Measurements from ENCODE around the gene DNAH17. TPM values are rescaled to one million over a fixed set of nuclear protein-coding genes. Genes with fewer than 3 reads are reported as not detected.

Gene DNAH17
- total RNA-seq, 1 experiment from 2014 or later, result 0.41 TPM

GRCh38 chr17:78588258-78589030 is 11.2 kb upstream of the DNAH17 start:
- in situ Hi-C loops (cut with HindIII; ENCODE audit: low pct_unique_long_range_greater_than_20kb, low sequenced_read_pairs), result loop anchor here (25.0 kb wide), 1 partner anchor 249 kb away; the partner anchor contains the start of gene USP36

GRCh38 chr17:78585006-78585630 is 7.9 kb upstream of the DNAH17 start:
- peak; percentile 30 for DNase-seq (ENCODE audit: low read depth)

More at GRCh38 chr17:78588258-78589030, 11.2 kb upstream of the DNAH17 start:
- no peak for DNase-seq (ENCODE audit: low read depth)

GRCh38 chr17:78583091-78583490 is 5.9 kb upstream of the DNAH17 start:
- in situ Hi-C loops (cut with HindIII; ENCODE audit: low pct_unique_long_range_greater_than_20kb, low sequenced_read_pairs), result loop anchor here (25.0 kb wide), 1 partner anchor 254 kb away; the partner anchor contains the start of gene USP36
- DNase-seq (ENCODE audit: low read depth), result no peak

More at GRCh38 chr17:78585006-78585630, 7.9 kb upstream of the DNAH17 start:
- in situ Hi-C loops (cut with HindIII; ENCODE audit: low pct_unique_long_range_greater_than_20kb, low sequenced_read_pairs), result loop anchor here (25.0 kb wide), 1 partner anchor 252 kb away; the partner anchor contains the start of gene USP36

- DNase-seq (ENCODE audit: low read depth), result no peak
- in situ Hi-C loops (cut with HindIII; ENCODE audit: low pct_unique_long_range_greater_than_20kb, low sequenced_read_pairs), result loop anchor here (25.0 kb wide), 1 partner anchor 256 kb away; the partner anchor contains the start of gene USP36
Measured at GRCh38 chr17:78581304-78581703, 4.1 kb upstream of the DNAH17 start.

GRCh38 chr17:78580277-78580804 is 3.1 kb upstream of the DNAH17 start:
- in situ Hi-C loops (cut with HindIII; ENCODE audit: low pct_unique_long_range_greater_than_20kb, low sequenced_read_pairs), result loop anchor here (25.0 kb wide), 1 partner anchor 257 kb away; the partner anchor contains the start of gene USP36

GRCh38 chr17:78576389-78577112 is 645 bp downstream of the DNAH17 start:
- DNase-seq (ENCODE audit: low read depth), result no peak
- in situ Hi-C loops (cut with HindIII; ENCODE audit: low pct_unique_long_range_greater_than_20kb, low sequenced_read_pairs), result loop anchor here (25.0 kb wide), 1 partner anchor 261 kb away; the partner anchor contains the start of gene USP36

More at GRCh38 chr17:78580277-78580804, 3.1 kb upstream of the DNAH17 start:
- DNase-seq (ENCODE audit: low read depth), result no peak

GRCh38 chr17:78575899-78576298 is 1.3 kb downstream of the DNAH17 start:
- in situ Hi-C loops (cut with HindIII; ENCODE audit: low pct_unique_long_range_greater_than_20kb, low sequenced_read_pairs), result loop anchor here (25.0 kb wide), 1 partner anchor 261 kb away; the partner anchor contains the start of gene USP36
- no peak for DNase-seq (ENCODE audit: low read depth)

GRCh38 chr17:78575340-78575739 is 1.9 kb downstream of the DNAH17 start:
- in situ Hi-C loops (cut with HindIII; ENCODE audit: low pct_unique_long_range_greater_than_20kb, low sequenced_read_pairs), result loop anchor here (25.0 kb wide), 1 partner anchor 262 kb away; the partner anchor contains the start of gene USP36
- no peak for DNase-seq (ENCODE audit: low read depth)

GRCh38 chr17:78573955-78574354 is 3.2 kb downstream of the DNAH17 start:
- in situ Hi-C loops (cut with HindIII; ENCODE audit: low pct_unique_long_range_greater_than_20kb, low sequenced_read_pairs), result no loop called here
- no peak for DNase-seq (ENCODE audit: low read depth)

GRCh38 chr17:78572239-78573205 is 4.7 kb downstream of the DNAH17 start:
- in situ Hi-C loops (cut with HindIII; ENCODE audit: low pct_unique_long_range_greater_than_20kb, low sequenced_read_pairs), result no loop called here
- no peak for DNase-seq (ENCODE audit: low read depth)

- in situ Hi-C loops (cut with HindIII; ENCODE audit: low pct_unique_long_range_greater_than_20kb, low sequenced_read_pairs), result no loop called here
- no peak for DNase-seq (ENCODE audit: low read depth)
Measured at GRCh38 chr17:78571329-78571728, 5.9 kb downstream of the DNAH17 start.

GRCh38 chr17:78568494-78569115 is 8.6 kb downstream of the DNAH17 start:
- in situ Hi-C loops (cut with HindIII; ENCODE audit: low pct_unique_long_range_greater_than_20kb, low sequenced_read_pairs), result no loop called here
- DNase-seq (ENCODE audit: low read depth), result no peak

- in situ Hi-C loops (cut with HindIII; ENCODE audit: low pct_unique_long_range_greater_than_20kb, low sequenced_read_pairs), result no loop called here
- DNase-seq (ENCODE audit: low read depth), result no peak
Measured at GRCh38 chr17:78567991-78568390, 9.2 kb downstream of the DNAH17 start.

- DNase-seq (ENCODE audit: low read depth), result no peak
- in situ Hi-C loops (cut with HindIII; ENCODE audit: low pct_unique_long_range_greater_than_20kb, low sequenced_read_pairs), result no loop called here
Measured at GRCh38 chr17:78566947-78567346, 10.2 kb downstream of the DNAH17 start.

- in situ Hi-C loops (cut with HindIII; ENCODE audit: low pct_unique_long_range_greater_than_20kb, low sequenced_read_pairs), result no loop called here
- DNase-seq (ENCODE audit: low read depth), result no peak
Measured at GRCh38 chr17:78563189-78564145, 13.7 kb downstream of the DNAH17 start.

GRCh38 chr17:78562734-78563133 is 14.5 kb downstream of the DNAH17 start:
- in situ Hi-C loops (cut with HindIII; ENCODE audit: low pct_unique_long_range_greater_than_20kb, low sequenced_read_pairs), result no loop called here
- DNase-seq (ENCODE audit: low read depth), result no peak
